Panc1 (cell line): ENCODE measurements around the gene KCNG2. TPM values are rescaled to one million over a fixed set of nuclear protein-coding genes. Genes with fewer than 3 reads are reported as not detected.

ENCODE experiments used
- ATAC-seq: fragments of 200-7000 bp; cut with Tn5 transposase; 2 replicates; pipeline ENCODE4 v1.9.1; 2020; ENCODE audit warnings: mild to moderate bottlenecking, moderate library complexity
- BruUV-seq: library from RNA; stranded (reverse); fragments of 400-500 nt; replicated peaks from 2 replicates; lab custom pipeline; 2021; lab: Mats Ljungman, UMichigan
- CTCF ChIA-PET: fragments of 300-600 bp; sonication (Branson Sonifier 250); formaldehyde crosslinking; loops from one replicate; lab custom pipeline; 2022; ENCODE audit warnings: antibody characterized with exemption; lab: Charles Lee
- POLR2A ChIA-PET: fragments of 300-600 bp; sonication (Branson Sonifier 250); formaldehyde crosslinking; loops from one replicate; lab custom pipeline; 2022; ENCODE audit warnings: antibody characterized with exemption; lab: Charles Lee
- DNase-seq: peaks from one replicate; pipeline ENCODE4 v3.0.0-alpha.2; 2010; ENCODE audit warnings: low read depth, low spot score
- H3K27ac ChIP-seq: 2 replicates; pipeline ENCODE4 v1.5.1; 2011; ENCODE audit warnings: mild to moderate bottlenecking, low read length, inconsistent platforms
- H3K27me3 ChIP-seq: fragments of 200-500 bp; sonication (Bioruptor generic); 2 replicates; pipeline ENCODE4 v1.6.0; 2014; ENCODE audit warnings: low read length, inconsistent platforms; ENCODE audit not compliant: control insufficient read depth, insufficient read depth
- H3K36me3 ChIP-seq: fragments of 200-500 bp; sonication (Bioruptor generic); 2 replicates; pipeline ENCODE4 v1.5.1; 2014; ENCODE audit warnings: inconsistent platforms, mild to moderate bottlenecking, low read length, moderate library complexity; ENCODE audit not compliant: control insufficient read depth, insufficient read depth
- H3K4me1 ChIP-seq: 2 replicates; pipeline ENCODE4 v1.5.1; 2011; ENCODE audit warnings: inconsistent platforms, mild to moderate bottlenecking, low read length, moderate library complexity; ENCODE audit not compliant: control insufficient read depth, insufficient read depth
- H3K4me3 ChIP-seq, 2 experiments: 2 replicates each; pipeline ENCODE4 v1.5.1; 2011 to 2012; ENCODE audit warnings: low read depth in 2 of 2, low read length in 2 of 2, mild to moderate bottlenecking in 2 of 2, inconsistent platforms in 1 of 2, moderate library complexity in 1 of 2
- H3K9me3 ChIP-seq: fragments of 200-500 bp; sonication (Bioruptor generic); 2 replicates; pipeline ENCODE4 v1.5.1; 2014; ENCODE audit warnings: low read depth, mild to moderate bottlenecking, inconsistent platforms, low read length, moderate library complexity; ENCODE audit not compliant: control insufficient read depth, insufficient read depth
- CTCF ChIP-seq: fragments of 450-650 bp; IDR thresholded peaks from 2 replicates; pipeline ENCODE4 v1.5.1; 2017; ENCODE audit warnings: mild to moderate bottlenecking
- POLR2AphosphoS5 ChIP-seq: IDR thresholded peaks from 2 replicates; pipeline ENCODE4 v1.6.1; 2012; ENCODE audit warnings: mild to moderate bottlenecking, low read depth, low read length, moderate library complexity
- REST ChIP-seq, 2 experiments: IDR thresholded peaks; 2 replicates each; pipeline ENCODE4 v1.6.1; 2011 to 2012; ENCODE audit warnings: low read depth in 2 of 2, control low read depth in 1 of 2, low read length in 1 of 2, mild to moderate bottlenecking in 1 of 2, moderate library complexity in 1 of 2; ENCODE audit not compliant: insufficient read depth in 1 of 2
- SIN3A ChIP-seq: IDR thresholded peaks from 2 replicates; pipeline ENCODE4 v1.6.1; 2012; ENCODE audit warnings: low read depth, mild to moderate bottlenecking, low read length, moderate library complexity, borderline replicate concordance; ENCODE audit not compliant: insufficient read depth
- TCF7L2 ChIP-seq: IDR thresholded peaks from 2 replicates; pipeline ENCODE4 v1.6.1; 2011; ENCODE audit warnings: mild to moderate bottlenecking, low read depth, low read length, inconsistent platforms
- in situ Hi-C: cut with HindIII; loops from 2 replicates; pipeline ENCODE4 v1.10.0; 2016; ENCODE audit warnings: low sequenced_read_pairs, low pct_unique_long_range_greater_than_20kb
- intact Hi-C: fragments of 100-400 bp; cut with micrococcal nuclease; formaldehyde crosslinking; loops from one replicate; pipeline ENCODE4 v1.10.0; 2022; ENCODE audit not compliant: unreplicated experiment
- total RNA-seq: library from RNA; stranded (reverse); gene quantifications from one replicate; pipeline ENCODE4 v1.2.1, GENCODE V29; 2021; ENCODE audit not compliant: unreplicated experiment

The KCNG2 gene
- total RNA-seq, 1 experiment from 2014 or later: not detected

- intact Hi-C loops (no loop called here), in situ Hi-C loops (no loop called here)
- DNase-seq (no peak), ATAC-seq (peak; percentile 70)
- no peaks in the 10 kb centered on the region for H3K9me3 ChIP-seq
- TF ChIP-seq CTCF (no peak), REST (IDR thresholded peaks at IDR 0.05; ENCODE audit: insufficient read depth in 1 of 2, low read depth in 2 of 2, low read length in 1 of 2) (no peak), TCF7L2 (no peak), SIN3A (no peak), POLR2AphosphoS5 (no peak)
- no TSS peak for BruUV-seq
- no peak overlapping the region for H3K27ac ChIP-seq
- H3K27me3 ChIP-seq: peaks cover 12% of the 10 kb centered on the region
- CTCF ChIA-PET: interaction anchor here (0.6 kb wide), 1 partner anchor 33 kb away, joined by 5 read pairs; no protein-coding TSS in a partner anchor
- H3K4me1 ChIP-seq: 0 out of 2 replicates have a peak, but pooled peaks cover 3% of the 10 kb centered on the region
- H3K36me3 ChIP-seq: no peaks in the 10 kb centered on the region
- peak overlapping the region in 1 of 2 experiments; percentile 41; a peak in 2 of 4 replicates for H3K4me3 ChIP-seq
- POLR2A ChIA-PET: no interaction called here
Measured at GRCh38 chr18:79856119-79857007, 58.6 kb downstream of the KCNG2 start.

- POLR2A ChIA-PET: interaction anchor here (0.6 kb wide), 1 partner anchor 111 kb away, joined by 5 read pairs; no protein-coding TSS in a partner anchor
- no peak overlapping the region for H3K27ac ChIP-seq
- in situ Hi-C loops: no loop called here
- 0 out of 2 replicates have a peak, but pooled peaks cover 3% of the 10 kb centered on the region for H3K4me1 ChIP-seq
- peaks cover 19% of the 10 kb centered on the region for H3K27me3 ChIP-seq
- ATAC-seq (peak; percentile 73), DNase-seq (peak; percentile 42)
- TF ChIP-seq POLR2AphosphoS5 (no peak), CTCF (no peak), REST (IDR thresholded peaks at IDR 0.05; ENCODE audit: insufficient read depth in 1 of 2, low read depth in 2 of 2, low read length in 1 of 2) (no peak), SIN3A (no peak), TCF7L2 (no peak)
- peak overlapping the region in 1 of 2 experiments; percentile 41; a peak in 2 of 4 replicates for H3K4me3 ChIP-seq
- BruUV-seq: no TSS peak
- intact Hi-C loops: no loop called here
- H3K36me3 ChIP-seq: no peaks in the 10 kb centered on the region
- no peaks in the 10 kb centered on the region for H3K9me3 ChIP-seq
- CTCF ChIA-PET: no interaction called here
Measured at GRCh38 chr18:79857082-79857671, 59.4 kb downstream of the KCNG2 start.
